Hematopoietic multipotent progenitor cell treated with erythropoietin and hydrocortisone succinate and interleukin-3 and kit ligand, for 15 days (in vitro differentiated cells): Measurements from ENCODE around the gene GRK5.

Experiments used
- DNase-seq: peaks from one replicate; pipeline ENCODE4 v3.0.0-alpha.2; 2015; ENCODE audit warnings: low spot score

Gene GRK5

DNA sequence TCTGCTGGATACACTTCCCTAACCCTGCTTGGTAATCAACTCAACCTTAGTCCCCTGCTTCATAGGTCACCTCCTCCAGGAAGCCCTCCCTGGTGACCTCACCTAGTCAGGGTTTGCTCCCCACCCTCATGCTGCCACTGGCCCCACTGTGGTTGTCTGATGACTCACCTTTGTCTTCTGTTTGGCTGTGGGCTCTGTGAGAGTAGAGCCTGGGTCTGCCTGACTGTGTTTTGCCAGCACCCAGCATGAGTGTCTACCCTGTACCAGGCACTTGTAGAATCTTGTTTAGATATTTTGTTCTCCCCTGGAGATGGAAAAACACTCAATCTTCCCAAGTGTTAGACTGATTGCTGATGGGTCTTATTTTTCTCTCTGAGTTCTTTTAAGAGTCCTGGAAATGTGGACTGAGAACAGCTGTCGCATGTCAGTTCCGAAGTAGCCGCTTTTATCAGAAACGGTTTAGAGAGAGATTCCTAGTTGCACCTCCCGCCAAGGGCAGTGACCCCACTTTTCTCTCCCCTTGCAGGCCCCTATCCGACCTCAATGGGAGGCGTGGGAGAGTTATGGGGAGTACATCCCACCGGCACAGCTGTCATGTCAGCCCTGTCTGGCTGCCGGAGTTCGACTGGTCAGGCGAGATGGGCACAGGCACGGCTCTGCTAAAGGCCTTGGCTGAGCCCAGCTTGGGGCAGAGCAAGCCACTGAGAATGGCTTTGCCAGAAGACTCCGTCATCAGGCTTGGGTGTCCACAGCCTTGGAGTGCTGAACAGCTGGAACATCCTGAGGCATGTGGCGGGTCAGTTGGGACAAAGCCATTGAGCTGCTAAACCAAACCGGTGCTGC lies 134.3 kb downstream of the GRK5 start:
- no peak for DNase-seq

- no peak for DNase-seq
Measured at GRCh38 chr10:119342335-119342734, 135.0 kb downstream of the GRK5 start.

- DNase-seq = no peak
Measured at GRCh38 chr10:119343011-119343601, 135.7 kb downstream of the GRK5 start.

DNA sequence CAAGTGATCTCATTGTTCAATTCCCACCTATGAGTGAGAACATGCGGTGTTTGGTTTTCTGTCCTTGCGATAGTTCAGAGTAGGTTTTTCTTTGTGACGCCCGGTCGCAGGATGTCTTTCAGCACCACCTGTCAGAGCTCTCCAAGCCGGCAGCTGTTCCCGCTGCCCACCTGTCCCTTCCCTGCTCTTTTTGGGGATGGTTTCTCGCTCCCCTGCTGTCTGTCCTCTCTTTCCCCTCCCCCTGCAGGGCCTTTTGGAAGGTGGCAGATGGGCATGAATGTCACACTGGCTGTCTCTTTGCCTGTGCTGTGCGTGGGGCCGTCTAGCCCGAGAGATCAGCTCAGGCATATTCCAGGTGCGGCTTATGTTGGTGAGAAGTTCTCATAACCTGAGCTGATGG lies 137.0 kb downstream of the GRK5 start:
- DNase-seq = no peak

DNA sequence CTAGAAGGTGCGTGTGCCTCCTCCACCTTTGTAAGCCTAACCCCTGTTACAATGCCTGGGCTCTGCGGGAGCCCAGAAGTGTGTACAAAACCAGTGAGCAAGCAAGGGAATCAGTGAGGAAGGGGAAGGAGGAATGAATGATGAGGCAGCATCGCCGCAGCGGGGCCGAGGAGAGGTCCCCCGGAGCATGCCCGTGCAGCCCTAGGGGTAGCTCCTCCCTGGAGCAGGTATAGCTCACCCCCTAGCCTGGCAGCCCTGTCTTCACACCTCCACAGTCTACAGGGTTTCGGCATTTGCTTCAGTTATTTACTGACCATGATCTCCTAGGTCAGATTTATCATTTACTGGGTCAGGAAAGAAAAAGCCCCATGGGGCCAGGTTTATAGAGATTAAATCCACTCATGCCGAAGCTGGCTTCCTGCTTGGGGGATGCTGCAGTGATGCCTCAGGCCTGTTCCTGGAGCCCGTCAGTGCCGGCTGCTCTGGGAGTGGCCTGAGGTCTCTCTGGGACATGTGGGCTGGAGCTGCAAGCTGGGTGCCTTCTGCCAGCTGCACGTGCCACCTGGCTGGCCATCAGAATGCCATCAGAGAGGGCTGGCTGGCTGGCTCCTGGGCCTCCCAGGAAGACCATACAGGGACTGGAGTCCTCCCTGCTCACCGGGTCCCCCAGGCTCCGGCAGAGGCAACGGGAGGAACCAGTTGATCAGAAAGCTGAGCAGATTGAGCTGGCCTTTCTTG lies 138.9 kb downstream of the GRK5 start:
- DNase-seq = no peak

DNA sequence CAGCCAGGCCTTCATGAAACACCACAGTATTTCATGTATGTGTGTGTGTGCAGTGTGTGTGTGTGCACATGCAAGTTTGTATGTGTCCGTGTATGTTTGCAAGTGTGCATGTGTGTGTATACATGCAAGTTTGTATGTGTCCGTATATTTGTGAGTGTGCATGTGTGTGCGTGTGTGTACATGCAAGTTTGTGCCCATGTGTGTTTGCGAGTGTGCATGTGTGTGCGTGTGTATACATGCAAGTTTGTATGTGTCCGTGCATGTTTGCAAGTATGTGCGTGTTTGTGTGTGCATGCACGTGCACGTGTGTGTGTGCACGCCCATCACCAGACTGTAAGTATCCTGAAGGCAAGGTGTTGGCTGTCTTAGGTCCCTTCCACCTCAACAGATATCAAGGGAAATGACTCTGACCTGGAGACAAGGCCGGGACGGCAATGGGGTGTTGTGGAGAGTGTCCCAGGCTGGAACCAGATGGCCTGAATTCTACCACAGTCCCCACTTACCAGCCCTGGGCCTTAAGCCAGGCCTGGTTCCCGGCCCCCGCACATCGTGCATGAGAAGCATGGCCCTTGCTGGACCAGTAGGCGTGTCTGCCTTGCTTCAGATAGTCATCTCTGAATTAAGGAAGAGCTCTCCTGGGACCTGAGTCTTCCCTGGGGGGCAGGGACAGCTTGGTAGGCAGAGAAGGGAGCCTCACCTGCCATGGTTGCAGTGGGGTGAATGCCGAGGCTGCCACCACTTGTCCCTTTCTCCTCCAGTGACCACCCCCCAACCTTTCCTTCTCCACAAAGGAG lies 140.0 kb downstream of the GRK5 start:
- no peak for DNase-seq

- no peak for DNase-seq
Measured at GRCh38 chr10:119348106-119348505, 140.7 kb downstream of the GRK5 start.

DNA sequence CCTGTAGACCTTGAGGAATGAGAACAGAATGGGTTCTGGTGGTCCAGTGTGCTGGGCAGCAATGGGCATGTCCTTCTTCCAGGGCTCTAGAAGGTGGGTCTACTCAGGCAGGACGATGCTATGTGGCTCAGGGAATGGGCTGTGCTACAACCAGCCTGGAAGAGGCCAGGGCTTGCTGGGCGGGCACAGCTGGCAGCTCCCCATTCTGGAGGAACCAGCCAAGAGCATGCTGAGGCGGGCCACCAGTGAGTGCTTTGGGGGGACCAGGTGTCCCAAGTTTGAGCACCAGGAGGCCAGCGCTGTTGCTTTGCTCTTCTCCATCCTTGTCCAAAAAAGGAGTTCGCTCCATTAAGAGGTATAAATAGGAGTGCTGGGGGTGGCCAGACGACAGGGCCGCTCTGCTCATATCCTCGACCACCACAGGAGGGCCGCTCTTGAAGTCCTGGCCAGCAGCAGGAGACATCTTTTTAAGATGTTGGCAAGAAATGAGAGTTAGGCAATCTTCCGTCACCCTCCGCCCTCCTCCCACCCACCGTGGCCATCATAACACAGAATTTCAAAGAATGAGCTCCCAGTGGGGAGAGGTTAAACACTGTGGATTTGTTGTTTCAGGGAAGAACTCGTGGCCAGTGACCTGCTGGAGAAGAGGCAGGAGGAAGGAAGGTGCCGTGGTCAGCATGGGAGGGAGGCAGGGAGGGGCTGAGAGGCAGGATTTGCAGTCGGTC lies 141.3 kb downstream of the GRK5 start:
- DNase-seq = no peak

- no peak for DNase-seq
Measured at GRCh38 chr10:119349341-119349740, 142.0 kb downstream of the GRK5 start.

DNA sequence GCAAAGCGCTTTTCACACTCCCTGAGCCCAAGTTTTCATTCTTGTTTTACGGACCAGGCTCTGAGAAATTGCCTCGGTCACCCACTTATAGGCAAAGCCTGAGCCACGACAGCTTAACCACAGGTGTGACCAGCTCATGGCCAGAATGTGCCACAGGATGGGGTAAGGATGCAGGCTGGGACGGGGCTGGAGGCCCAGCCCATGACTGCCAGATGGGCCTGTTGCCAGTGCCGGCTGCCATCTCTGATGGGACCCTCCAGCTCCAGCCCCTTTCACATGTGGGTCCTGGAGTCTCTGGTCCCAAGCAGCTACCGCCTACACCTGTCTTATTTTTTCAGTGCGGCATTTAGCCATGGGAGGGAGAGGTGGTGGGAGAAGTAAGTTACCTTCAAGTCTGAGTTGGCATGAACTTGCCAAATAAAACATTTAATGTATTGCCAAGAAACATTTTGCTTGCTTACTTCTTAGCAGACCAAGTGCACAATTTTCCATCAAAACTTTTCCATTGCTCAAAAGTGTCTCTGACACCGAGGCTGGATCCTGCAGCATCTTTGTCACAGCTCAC lies 142.6 kb downstream of the GRK5 start:
- no peak for DNase-seq

GRCh38 chr10:119350502-119351097 lies 143.2 kb downstream of the GRK5 start:
- no peak for DNase-seq

DNA sequence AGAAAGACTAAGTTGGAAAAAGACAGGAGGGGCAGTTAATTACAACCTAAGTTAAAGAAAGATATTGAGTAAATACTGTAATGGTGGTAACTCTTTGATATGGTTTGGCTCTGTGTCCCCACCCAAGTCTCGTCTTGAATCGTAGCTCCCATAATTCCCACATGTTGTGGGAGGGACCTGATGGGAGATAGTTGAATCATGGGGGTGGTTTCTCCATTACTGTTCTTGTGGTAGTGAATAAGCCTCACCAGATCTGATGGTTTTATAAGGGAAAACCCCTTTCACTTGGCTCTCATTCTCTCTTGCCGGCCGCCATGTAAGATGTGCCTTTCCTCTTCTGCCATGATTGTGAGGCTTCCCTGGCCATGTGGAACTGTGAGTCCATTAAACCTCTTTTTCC lies 143.8 kb downstream of the GRK5 start:
- DNase-seq = no peak

DNA sequence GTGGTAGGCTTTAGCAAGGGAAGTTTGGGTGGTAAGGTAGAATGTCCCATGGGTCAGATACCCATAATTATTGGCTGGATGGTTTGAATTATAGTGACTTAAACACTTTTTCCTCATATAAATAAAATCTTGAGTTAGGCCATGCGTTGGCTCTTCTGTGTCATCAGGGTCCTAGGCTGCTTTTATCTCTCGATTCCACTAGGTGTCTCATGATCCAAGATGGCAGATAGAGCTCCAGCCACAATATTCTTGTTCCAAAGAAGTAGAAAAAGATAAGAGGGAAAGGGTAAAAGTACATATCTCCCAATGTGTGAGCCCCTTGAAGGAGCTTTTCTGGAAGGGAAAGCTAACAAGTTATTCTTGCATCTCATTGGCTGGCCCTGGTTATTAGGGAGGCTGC lies 144.7 kb downstream of the GRK5 start:
- DNase-seq = no peak

- DNase-seq = no peak
Measured at GRCh38 chr10:119352807-119353206, 145.4 kb downstream of the GRK5 start.

DNA sequence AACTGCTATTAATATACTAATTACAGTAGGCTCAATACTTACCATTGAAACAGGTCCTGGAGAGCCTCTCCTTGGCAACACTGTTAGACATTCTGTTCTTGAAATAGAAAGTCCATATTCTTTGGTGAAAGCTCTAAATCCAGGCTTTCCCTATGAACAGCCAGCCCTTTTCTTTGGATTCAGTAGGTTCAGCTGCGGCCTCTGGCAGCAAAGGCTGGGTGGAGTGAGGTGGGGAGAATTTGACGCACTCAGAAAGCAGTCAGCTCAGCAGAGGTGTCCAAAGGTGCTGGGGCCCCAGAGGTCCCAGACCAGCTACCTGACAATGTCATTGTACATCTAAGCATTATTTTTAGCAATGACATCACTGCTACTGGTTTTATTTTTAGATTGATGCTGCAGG lies 146.1 kb downstream of the GRK5 start:
- DNase-seq = no peak

- no peak for DNase-seq
Measured at GRCh38 chr10:119355930-119356329, 148.6 kb downstream of the GRK5 start.

GRCh38 chr10:119357412-119358151 lies 150.2 kb downstream of the GRK5 start:
- no peak for DNase-seq

- no peak for DNase-seq
Measured at GRCh38 chr10:119358152-119358512, 150.8 kb downstream of the GRK5 start.

DNA sequence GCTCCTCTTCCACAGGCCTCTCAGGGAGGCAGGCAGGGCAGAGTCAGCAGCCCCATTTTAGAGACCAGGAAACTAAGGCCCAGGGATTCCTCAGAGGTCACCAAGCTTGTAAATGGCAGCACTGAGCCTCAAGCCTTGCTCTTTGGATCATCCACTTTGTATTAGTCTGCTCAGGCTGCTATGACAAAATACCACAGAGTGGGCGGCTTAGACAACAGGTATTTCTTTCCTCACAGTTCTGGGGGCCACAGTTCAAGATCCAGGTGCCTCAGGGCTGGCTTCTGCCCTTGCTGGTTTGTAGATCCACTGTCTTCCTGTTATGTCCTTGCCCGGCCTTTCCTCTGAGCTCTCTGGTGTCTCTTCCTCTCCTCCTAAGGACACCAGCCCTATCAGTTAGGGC lies 151.2 kb downstream of the GRK5 start:
- no peak for DNase-seq

- DNase-seq = no peak
Measured at GRCh38 chr10:119359025-119359424, 151.7 kb downstream of the GRK5 start.
